ENCODE results near the gene PMM2. TPM values are rescaled to one million over a fixed set of nuclear protein-coding genes. Genes with fewer than 3 reads are reported as not detected.
"Not testable (repeated sequence)": the region's sequence is repeated elsewhere in the genome, so short reads cannot be mapped to it uniquely, and the experiment has no call there.

Gene PMM2
- polyA plus RNA-seq, result 32.3 TPM

DNA sequence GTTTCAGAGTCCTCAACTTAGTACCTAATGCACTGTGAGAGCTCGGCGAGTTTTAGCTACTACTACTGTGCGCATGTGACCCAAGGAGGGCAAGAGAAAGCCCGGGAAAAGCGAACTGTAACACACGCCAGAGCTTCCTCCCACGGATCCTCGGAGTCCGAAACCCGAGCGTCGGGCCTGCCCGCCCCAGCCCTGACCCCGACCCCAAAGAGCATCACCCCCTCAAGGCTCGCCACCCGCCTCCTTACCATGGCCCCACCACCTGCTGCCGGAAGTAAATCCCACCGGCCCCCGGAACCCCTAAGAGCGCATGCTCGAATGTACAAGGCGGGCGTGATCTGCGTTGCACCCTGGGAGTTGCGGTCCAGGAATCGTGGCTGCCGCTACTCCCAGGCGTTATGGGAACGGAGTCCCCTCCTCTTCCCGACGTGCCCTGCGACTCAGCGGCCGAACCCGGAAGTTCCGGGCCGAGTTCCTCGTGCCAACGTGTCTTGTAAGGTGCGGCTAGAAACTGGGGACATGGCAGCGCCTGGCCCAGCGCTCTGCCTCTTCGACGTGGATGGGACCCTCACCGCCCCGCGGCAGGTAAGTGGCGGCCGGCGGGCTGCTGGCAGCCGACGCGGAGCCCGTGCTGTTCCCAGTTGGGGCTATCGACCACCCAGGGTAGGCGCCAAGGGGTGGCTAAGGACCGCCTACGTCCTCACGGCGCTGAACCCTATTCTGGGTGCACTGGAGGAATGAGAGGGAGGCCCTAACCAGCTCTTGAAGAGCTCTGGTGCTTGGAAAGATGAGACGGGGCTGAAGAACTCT, at the start of gene PMM2, which contains the start of gene TMEM186:
Gene PMM2, plus strand, starts transcription at position 476 of the 810 bp plus-strand sequence. Its CDS starts 44 bp downstream, at position 520.
Gene TMEM186, minus strand, starts transcription at position 276 of the 810 bp plus-strand sequence. Its CDS starts 25 bp downstream, at position 251.
- Mint-ChIP-seq H3K27me3 (no peaks in the 10 kb centered on the region), H3K4me1 (peaks cover 21 to 25% (median 22%) of the 10 kb centered on the region in 3 donors), H3K36me3 (no peaks in the 10 kb centered on the region), H3K4me3 (peak within 1 kb of the TSS; percentile 87 to 98 (median 95)), H3K9me3 (no peaks in the 10 kb centered on the region), H3K27ac (peak within 1 kb of the TSS; percentile 67 to 94 (median 93))

DNA sequence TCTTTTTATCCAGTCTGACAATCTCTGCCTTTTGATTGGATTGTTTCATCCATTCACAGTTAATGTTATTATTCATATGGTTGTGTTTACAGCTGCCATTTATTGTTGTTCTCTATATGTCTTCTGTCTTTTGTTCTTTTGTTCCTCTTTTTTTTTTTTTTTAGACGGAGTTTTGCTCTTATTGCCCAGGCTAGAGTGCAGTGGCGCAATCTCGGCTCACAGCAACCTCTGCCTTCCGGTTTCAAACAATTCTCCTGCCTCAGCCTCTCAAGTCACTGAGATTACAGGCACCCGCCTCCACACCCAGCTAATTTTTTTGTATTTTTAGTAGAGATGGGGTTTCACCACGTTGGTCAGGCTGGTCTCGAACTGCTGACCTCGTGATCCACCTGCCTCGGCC, 48.7 kb upstream of the PMM2 start:
- H3K9me3 Mint-ChIP-seq, H3K27ac Mint-ChIP-seq, H3K36me3 Mint-ChIP-seq, H3K27me3 Mint-ChIP-seq, H3K4me3 Mint-ChIP-seq, H3K4me1 Mint-ChIP-seq: not testable (repeated sequence)

DNA sequence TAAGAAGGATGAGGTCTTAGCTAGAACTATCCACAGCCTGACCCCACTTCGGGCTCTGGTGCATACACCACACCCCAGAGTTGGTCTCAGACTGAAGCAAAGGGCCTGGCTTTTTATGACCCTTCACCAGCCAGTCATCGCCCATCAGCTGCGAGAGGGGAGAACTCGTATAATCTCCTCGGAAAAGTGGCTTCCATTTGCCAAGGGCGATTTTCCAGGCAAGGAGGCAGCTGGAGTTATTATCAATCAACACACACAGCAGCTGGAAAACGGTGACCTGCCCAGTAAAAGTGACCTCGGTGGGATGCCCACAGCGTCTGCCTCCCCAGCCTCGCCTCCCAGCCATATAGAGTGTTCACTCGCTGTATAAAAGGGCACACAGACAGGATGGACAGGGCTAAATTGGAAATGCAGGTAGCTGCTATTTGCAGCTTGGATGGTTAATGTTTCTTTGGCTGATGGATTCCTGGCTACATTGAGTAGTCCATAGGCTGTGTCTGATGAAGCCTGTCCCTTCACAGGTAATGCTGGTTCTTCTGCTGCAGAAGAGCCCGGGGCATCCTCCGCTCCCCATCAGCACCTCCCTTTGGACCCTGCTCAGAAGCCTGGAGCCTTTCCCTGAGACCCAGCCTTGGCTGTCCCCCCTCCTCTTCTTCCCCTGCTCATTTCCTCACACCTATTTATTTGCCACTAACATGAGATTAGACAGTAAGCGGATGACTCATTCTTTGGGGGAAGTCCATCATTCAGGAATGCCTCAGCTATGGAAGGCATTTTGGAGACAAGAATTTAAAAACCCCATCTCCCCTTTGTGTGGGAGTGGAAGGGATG, 45.9 kb upstream of the PMM2 start:
- Mint-ChIP-seq H3K4me1 (no peaks in the 10 kb centered on the region), H3K27me3 (no peaks in the 10 kb centered on the region), H3K27ac (peak overlapping the region in 2 of 3 donors; percentile 69 to 71), H3K36me3 (peaks cover 3% of the 10 kb centered on the region), H3K9me3 (no peaks in the 10 kb centered on the region), H3K4me3 (peak overlapping the region in 1 of 4 donors; percentile 17)

DNA sequence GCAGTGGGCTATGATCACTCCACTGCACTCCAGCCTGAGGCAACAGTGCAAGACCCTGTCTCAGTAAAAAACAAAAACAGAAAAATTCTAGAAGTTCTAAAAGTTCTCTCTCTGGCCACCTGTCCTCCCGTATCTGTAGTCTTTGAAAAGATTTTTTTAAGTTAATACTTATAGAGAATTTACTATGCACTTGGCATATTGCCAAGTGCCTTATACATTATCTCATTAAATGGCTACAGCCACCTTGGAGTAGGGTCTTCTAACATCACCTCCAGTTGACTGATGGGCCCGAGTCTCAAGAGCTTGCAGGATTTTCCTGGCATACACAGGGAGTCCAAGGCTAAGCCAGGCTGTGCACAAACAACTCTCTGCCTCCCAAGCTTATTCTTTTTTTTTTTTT, 44.9 kb upstream of the PMM2 start:
- no peak overlapping the region for H3K27ac Mint-ChIP-seq
- H3K4me1 Mint-ChIP-seq, result no peaks in the 10 kb centered on the region
- no peak overlapping the region for H3K4me3 Mint-ChIP-seq
- peaks cover 3% of the 10 kb centered on the region for H3K36me3 Mint-ChIP-seq
- no peaks in the 10 kb centered on the region for H3K9me3 Mint-ChIP-seq
- no peaks in the 10 kb centered on the region for H3K27me3 Mint-ChIP-seq

DNA sequence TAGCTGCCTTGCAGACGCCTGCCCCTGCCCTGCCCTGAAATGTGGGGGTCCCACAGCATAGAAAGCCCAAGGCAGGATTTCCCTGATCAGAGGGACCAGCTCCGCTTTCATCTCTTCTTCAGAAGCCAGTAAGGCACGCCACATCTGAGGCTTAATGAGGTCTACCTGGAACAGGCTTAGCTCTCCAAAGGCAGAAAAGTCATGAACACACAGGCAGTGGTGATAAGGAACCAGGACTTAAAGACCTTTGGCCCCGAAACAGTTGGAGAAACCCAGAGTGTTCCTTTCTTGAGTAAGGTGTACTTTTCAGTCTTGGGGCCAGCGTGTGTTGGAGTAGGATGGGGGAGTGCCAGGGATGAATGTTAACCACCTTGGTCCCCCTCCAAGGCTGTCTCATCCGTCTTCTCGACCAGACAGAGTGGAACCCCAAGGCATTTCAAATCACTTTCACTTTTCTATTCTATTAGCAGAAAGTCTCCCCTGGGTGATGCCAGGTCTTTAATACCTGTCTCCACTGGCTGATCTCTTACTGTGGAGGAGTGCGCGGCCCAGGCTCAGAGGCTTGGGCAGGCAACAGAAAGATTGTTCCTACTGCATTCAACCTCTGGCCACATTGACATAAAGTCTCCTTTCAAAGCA, 44.1 kb upstream of the PMM2 start:
- Mint-ChIP-seq H3K27ac (no peak overlapping the region), H3K9me3 (no peaks in the 10 kb centered on the region), H3K4me3 (no peak overlapping the region), H3K4me1 (no peaks in the 10 kb centered on the region), H3K27me3 (no peaks in the 10 kb centered on the region), H3K36me3 (peaks cover 3% of the 10 kb centered on the region)

DNA sequence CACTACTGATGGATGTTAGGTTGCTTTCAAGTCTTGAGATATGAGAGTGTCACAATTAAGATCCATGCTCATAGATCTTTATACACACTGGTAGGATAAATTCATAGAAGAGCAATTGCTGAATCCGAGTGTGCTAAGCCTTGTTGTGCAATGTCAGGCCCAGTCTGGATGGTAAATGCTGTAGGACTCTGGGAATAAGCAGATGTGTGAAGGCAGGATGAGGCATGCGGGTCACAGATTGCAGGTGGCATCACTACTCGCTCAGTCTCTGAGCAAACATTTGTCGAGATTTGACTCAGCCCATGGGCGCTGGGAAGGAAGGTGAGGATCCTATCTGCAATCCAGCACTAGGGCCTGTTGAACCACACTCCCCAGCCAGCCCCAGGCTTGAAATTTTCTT, 40.9 kb upstream of the PMM2 start:
- Mint-ChIP-seq H3K36me3 (peaks cover 16% of the 10 kb centered on the region), H3K9me3 (no peaks in the 10 kb centered on the region), H3K27me3 (no peaks in the 10 kb centered on the region), H3K4me1 (no peaks in the 10 kb centered on the region), H3K27ac (no peak overlapping the region), H3K4me3 (no peak overlapping the region)

DNA sequence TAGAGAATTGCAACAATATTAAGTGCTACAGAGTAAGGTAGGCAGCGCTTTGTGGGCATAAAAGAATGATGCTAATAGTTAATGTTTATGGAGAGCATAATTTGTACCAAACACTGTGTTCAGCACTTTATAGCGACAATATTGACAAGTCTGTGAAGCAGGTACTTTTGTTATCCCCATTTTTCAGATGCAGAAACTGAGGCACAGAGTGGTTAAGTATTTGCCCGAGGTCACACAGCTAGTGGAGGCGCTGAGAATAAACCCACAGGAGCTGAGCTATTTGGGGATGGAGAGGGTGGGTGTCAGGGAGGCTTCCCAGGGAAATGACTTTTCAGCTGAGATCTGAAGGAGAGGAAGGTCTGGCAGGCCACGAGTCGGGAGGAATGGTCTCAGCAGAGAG, 39.6 kb upstream of the PMM2 start:
- Mint-ChIP-seq H3K9me3 (no peaks in the 10 kb centered on the region), H3K27ac (no peak overlapping the region), H3K4me3 (no peak overlapping the region), H3K36me3 (peaks cover 19% of the 10 kb centered on the region), H3K4me1 (no peaks in the 10 kb centered on the region), H3K27me3 (no peaks in the 10 kb centered on the region)

DNA sequence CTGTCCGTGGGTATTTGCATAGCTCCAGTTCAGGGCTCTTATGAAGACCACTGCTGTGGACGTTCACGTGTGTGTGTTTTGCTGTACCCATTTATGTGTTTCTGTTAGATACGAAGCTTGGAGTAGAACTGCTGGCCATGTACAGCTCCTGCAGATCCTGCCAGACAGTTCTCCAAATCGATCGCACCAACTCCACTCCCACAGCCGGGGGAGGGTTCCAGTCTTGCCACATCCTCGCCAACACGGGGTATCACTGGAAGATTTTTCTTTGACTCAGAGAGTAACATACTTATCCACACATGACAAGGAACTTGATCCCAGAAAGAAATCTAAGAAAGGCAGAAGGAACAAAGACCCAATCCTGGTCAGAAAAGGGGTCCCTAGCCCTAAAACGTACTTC, 37.6 kb upstream of the PMM2 start:
- no peaks in the 10 kb centered on the region for H3K9me3 Mint-ChIP-seq
- peaks cover 19% of the 10 kb centered on the region for H3K36me3 Mint-ChIP-seq
- no peak overlapping the region for H3K4me3 Mint-ChIP-seq
- no peaks in the 10 kb centered on the region for H3K27me3 Mint-ChIP-seq
- H3K27ac Mint-ChIP-seq, result peak overlapping the region in 1 of 3 donors; percentile 64
- no peaks in the 10 kb centered on the region for H3K4me1 Mint-ChIP-seq

DNA sequence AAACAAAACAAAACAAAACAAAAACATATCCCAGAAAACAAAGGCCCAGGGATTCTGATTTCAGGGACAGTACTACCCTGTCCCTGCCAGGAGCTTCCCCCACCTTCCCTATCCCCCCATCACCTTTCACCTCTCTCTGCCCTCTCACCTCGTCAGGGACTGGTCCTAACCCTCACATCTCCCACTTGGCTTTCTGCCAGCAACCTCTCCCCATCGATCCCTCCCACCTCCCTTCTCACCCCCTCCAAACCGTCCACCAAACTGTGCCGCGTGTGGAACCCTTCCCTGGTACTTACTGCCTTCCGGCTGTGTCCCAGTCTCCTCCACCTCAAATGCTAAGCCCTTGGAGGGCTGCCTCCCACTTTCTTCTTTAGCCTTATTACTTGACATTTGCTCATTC, 36.6 kb upstream of the PMM2 start:
- H3K27ac Mint-ChIP-seq, result no peak overlapping the region
- H3K9me3 Mint-ChIP-seq, result no peaks in the 10 kb centered on the region
- no peaks in the 10 kb centered on the region for H3K27me3 Mint-ChIP-seq

DNA sequence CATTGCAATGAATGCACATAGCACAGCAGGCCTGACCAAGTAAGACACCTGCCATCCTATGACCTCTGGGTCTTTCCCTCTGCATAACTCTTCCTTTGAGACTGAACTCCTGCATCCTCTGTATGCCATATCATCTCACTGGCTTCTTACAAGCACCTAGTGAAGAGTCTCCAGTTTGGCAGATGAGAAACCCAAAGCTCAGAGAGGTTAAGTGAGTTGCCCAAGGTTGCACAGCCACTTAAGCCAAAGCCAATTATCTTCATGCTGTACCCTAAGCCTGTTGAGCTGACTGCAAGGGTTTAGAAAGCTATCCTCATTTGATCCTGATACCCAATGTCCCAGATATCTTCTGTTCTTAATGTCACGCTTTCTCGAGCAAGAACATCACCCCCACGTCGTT, 35.4 kb upstream of the PMM2 start:
- Mint-ChIP-seq H3K27ac (no peak overlapping the region), H3K36me3 (peaks cover 17% of the 10 kb centered on the region), H3K4me3 (no peak overlapping the region)

More for the DNA sequence above, 36.6 kb upstream of the PMM2 start:
- Mint-ChIP-seq H3K4me1 (no peaks in the 10 kb centered on the region), H3K36me3 (peaks cover 17% of the 10 kb centered on the region), H3K4me3 (no peak overlapping the region)

DNA sequence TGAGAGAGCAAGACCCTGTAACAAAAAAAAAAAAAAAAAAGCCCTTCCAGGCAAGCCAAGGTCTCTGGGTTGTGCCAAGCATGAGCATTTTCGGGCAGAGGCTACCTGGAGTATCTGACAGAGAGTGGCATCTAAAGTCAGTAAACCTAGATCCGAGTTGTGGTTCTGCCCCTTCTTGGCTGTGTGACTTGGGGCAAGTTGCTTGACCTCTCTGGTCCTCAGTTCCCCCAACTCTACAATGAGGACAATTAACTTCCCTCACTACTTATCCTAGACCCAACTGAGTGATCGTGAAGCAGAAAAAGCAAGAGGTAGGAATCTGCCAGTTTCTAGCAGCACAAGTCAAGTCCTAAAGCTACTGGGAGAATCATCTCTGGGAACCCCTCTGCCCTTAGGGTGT, 34.6 kb upstream of the PMM2 start:
- Mint-ChIP-seq H3K36me3 (peaks cover 17% of the 10 kb centered on the region), H3K27ac (no peak overlapping the region), H3K27me3 (no peaks in the 10 kb centered on the region), H3K4me1 (no peaks in the 10 kb centered on the region), H3K9me3 (no peaks in the 10 kb centered on the region), H3K4me3 (no peak overlapping the region)

More for the DNA sequence above, 35.4 kb upstream of the PMM2 start:
- Mint-ChIP-seq H3K9me3 (no peaks in the 10 kb centered on the region), H3K4me1 (no peaks in the 10 kb centered on the region), H3K27me3 (no peaks in the 10 kb centered on the region)

DNA sequence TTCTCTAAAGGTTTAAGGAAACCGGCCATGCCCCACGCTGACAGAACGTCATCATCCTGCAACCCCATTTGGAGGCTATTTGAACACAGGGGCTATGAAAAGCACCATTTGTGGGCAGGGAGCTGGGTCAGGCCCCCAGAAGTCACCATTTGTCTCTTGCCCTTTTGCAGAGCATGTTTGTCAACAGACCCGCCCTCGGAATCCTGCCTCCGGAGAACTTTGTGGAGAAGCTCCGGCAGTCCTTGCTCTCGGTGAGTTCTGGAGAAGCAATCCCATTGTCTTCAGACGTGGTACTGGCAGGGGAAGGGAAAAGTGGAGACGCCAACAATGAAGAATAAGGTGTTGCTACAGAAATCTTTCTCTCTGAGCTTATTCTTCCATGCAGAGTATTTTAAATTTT, 33.7 kb upstream of the PMM2 start:
- Mint-ChIP-seq H3K27me3 (no peaks in the 10 kb centered on the region), H3K4me1 (no peaks in the 10 kb centered on the region), H3K27ac (no peak overlapping the region)

DNA sequence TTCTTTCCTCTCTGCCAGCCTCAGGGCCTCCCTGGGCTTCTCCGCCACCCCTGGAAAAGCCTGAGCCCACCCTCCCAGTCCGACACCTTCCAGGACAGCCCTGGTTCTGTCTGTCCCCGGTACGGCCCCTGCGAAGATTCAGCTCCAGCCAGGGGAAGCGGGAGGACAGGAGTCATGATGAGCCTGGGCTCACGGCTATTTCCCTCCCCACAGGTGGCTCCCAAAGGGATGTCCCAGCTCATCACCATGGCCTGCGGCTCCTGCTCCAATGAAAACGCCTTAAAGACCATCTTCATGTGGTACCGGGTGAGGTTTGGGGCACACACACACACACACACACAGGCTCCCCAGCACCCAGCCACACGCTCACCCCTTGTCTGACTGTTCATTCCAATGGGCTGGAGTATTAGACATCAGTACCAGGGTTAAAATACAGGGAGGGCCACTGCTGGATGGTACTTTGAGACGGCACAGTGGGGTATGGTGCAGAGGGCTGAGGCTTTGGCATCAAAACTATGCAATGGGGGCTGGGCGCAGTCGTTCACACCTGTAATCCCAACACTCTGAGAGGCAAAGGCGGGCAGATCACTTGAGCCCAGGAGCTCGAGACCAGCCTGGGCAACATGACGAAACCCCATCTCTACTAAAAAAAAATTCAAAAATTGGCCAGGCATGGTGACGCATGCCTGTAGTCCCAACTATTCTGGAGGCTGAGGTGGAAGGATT, 33.0 kb upstream of the PMM2 start:
- H3K4me1 Mint-ChIP-seq, result no peaks in the 10 kb centered on the region
- H3K4me3 Mint-ChIP-seq, result no peak overlapping the region
- peak overlapping the region in 1 of 3 donors; percentile 82 for H3K27ac Mint-ChIP-seq
- peaks cover 14% of the 10 kb centered on the region for H3K36me3 Mint-ChIP-seq
- no peaks in the 10 kb centered on the region for H3K9me3 Mint-ChIP-seq
- no peaks in the 10 kb centered on the region for H3K27me3 Mint-ChIP-seq

More for the DNA sequence above, 33.7 kb upstream of the PMM2 start:
- H3K36me3 Mint-ChIP-seq, result peaks cover 17% of the 10 kb centered on the region
- no peaks in the 10 kb centered on the region for H3K9me3 Mint-ChIP-seq
- H3K4me3 Mint-ChIP-seq, result no peak overlapping the region

DNA sequence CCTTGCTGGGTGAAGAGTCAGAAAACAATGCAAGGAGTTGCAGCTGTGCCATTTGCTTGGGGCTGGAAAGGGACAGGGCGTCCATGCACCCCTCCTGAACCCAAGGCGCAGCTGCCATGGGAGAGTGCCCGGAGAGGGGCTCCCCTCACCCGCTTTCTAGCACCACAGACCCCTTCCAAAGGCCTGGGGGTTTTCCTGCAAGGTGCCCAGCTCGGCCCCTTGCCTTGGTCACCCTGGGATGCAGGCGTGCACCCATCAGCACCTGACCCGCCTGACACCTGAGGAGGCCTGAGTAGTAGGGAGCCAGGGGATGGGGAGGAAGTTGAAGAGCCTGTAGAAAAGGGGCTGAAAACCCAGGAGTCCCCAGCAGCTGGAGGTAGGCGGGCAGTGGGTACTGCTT, 30.5 kb upstream of the PMM2 start:
- H3K27ac Mint-ChIP-seq, result no peak overlapping the region
- H3K27me3 Mint-ChIP-seq, result no peaks in the 10 kb centered on the region
- no peak overlapping the region for H3K4me3 Mint-ChIP-seq
- H3K4me1 Mint-ChIP-seq, result no peaks in the 10 kb centered on the region
- H3K9me3 Mint-ChIP-seq, result no peaks in the 10 kb centered on the region
- H3K36me3 Mint-ChIP-seq, result peaks cover 7% of the 10 kb centered on the region
